Measurements from ENCODE around the gene HMGN1.
A peak's percentile ranks its signal among the peaks of the same experiment; 100 is the strongest.

Gene HMGN1

DNA sequence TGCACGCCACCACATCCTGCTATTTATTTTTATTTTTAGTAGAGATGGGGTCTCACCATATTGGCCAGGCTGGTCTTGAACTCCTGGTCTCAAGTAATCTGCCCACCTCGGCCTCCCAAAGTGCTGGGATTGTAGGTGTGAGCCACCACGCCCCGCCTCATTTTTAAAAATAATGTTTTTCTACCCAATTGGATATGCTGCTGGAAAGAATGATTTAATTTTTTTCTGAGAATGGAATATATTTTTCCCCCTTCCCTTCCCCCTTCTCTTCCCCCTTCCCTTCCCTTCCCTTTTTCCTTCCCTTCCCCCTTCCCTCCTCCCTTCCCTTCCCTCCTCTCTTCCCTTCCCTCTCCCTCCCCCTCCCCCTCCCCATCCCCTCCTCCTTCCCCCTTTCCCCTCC is 17.7 kb upstream of the HMGN1 start:
- no peak for DNase-seq

- no peak for DNase-seq
These were observed 16.1 kb upstream of the HMGN1 start for GRCh38 chr21:39364949-39365348.

- DNase-seq = no peak
These were observed 15.0 kb upstream of the HMGN1 start for GRCh38 chr21:39363607-39364555.

DNA sequence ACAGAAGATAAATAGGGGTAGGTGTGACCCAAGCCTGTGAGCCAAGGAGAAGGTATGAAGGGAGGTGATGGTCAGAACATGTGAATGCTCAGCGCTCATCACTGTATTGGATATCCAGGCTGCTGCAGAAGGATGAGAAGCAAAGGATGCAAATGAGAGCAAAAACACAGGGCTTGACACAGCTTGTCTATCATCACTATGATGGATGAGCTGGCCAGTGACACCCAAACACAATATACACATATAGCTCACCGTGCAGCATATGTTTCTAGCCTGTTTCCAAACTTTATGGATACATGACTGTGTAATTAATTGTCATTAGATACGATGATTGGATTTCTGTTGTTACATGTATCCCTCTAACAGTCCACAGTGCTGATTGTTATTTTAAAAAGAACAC is 13.8 kb upstream of the HMGN1 start:
- DNase-seq = no peak

DNA sequence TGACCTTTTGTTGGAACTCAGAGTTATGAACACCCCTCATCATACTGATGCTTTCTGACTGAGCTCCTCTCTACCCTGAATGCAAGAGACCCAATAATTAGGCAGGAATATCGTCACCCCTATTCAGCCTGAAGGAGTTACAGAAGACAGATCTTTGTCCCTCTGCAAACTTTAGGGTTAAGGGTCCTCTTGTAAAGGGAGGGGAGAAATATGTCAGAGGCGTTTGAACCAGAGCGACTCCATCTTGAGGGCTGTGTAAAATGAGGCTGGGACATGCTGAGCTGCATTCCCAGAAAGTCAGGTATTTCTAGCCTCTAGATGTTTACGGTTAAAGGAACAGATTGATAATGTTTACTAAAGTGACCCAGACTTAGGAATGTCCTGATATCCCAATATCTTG is 10.5 kb upstream of the HMGN1 start:
- DNase-seq = no peak

DNA sequence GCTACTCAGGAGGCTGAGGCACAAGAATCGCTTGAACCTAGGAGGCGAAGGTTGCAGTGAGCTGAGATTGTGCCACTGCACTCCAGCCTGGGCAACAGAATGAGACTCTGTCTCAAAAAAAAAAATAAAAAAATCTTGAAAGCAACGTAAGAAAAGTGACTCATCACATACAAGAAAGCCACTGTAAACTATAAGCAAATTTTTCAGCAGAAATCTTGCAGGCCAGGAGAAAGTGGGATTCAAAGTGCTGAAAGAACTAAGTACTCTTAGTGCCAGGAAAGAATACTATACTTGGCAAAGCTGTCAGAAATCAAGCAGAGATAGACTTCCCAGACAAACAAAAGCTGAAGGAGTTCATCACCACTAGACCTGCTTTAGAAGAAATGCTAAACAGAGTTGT is 4.4 kb upstream of the HMGN1 start:
- DNase-seq = no peak

GRCh38 chr21:39350094-39351005 is 1.5 kb upstream of the HMGN1 start:
- no peak for DNase-seq

DNA sequence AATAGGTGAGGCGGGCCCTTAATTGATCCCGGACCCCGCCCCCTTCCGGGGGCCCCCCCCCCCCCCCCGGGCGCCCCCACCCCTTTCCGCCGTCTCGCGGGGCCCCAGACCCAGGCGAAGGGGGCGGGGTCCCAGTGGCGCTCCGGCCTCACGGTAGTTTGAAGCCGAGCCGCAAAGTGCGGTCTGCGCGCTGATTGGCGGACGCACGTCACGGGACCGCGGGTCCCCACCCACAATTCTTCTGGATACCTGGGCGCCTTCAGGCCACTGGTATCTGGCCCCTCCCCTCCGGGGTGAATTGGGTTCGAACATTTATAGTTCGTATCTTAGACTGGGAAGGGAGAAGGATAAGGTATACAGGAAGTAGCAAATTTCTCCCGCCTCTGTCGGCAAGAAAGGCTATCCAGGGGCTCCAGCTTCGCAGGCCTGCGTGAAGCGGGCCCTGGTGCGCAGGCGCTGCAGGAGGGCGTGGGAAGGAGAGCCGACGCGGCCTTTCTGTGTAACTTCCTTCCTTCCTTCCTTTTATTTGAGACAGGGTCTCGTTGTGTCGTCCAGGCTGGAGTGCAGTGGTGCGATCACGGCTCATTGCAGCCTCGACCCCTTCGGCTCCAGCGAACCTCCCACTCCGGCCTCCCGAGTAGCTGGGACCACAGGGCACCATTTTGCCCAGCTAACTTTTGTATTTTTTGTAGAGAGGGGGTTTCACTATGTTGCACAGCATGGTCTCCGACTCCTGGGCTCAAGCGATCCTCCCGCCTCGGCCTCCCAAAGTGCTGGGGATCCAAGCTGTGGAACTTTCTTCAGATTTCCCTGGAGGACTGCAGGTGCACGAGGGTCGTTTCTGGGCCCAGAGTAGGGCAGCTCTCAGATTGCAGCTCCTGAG is 564 bp upstream of the HMGN1 start:
- peak; percentile 98 for DNase-seq

GRCh38 chr21:39348040-39348354 is 891 bp downstream of the HMGN1 start:
- DNase-seq = no peak

- DNase-seq = no peak
These were observed 1.4 kb downstream of the HMGN1 start for GRCh38 chr21:39347537-39347936.

- DNase-seq = no peak
These were observed 2.1 kb downstream of the HMGN1 start for GRCh38 chr21:39346671-39347331.

- DNase-seq = no peak
These were observed 2.7 kb downstream of the HMGN1 start for GRCh38 chr21:39346206-39346605.

- no peak for DNase-seq
These were observed 3.4 kb downstream of the HMGN1 start for GRCh38 chr21:39345440-39345839.

DNA sequence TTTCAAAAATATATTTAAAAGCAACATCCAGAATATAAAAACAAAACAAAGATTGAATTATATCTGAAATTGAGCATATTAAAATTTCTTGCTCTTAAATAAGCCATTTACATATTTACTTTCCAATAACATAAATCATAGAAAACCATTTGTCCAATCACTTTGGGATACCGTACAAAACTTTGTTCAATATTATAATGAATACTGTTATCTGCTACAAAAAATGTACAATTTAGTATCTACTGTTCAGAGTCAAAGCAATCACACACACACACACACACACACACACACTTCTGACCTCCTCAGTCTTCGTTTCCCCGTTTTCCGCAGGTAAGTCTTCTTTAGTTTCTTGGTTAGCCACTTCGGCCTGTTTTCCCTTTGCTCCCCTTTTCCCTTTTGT is 4.0 kb downstream of the HMGN1 start:
- no peak for DNase-seq

- DNase-seq = no peak
These were observed 7.5 kb downstream of the HMGN1 start for GRCh38 chr21:39341249-39341923.

- no peak for DNase-seq
These were observed 8.2 kb downstream of the HMGN1 start for GRCh38 chr21:39340687-39341086.

DNA sequence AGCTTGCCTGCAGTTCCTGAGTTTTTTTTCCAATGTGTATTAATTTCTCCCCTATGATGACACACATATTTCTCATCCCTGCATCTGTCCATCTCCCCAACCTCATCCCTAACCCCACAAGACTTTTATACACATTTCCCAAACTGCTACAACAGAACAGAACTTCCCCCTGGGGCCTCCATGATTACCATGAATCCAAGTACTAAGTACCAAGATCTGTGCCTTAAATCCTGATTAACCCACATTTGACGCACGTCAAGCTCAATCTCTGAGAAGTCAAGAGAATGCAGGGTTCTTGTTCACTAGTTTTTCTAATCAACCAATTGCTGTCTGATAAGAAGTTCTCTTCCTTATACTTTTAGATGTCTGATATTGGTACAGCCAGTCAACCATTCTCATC is 9.7 kb downstream of the HMGN1 start:
- DNase-seq = no peak

- no peak for DNase-seq
These were observed 12.4 kb downstream of the HMGN1 start for GRCh38 chr21:39336457-39337008.

DNA sequence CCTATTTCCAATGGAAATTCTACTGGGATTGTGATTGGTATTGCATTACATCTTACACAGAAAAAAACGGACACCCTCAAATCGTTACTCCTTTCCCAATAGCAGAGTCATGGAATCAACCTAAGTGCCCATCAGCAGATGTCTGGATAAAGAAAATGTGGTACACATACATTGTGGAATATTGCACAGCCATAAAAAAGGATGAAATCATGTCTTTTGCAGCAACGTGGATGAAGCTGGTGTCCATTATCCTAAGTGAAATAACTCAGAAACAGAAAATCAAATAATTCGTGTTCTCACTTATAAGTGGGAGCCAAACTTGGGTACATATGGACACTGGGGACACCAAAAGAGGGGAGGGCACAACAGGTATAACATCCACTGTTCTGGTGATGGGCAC is 14.3 kb downstream of the HMGN1 start:
- DNase-seq = no peak

- DNase-seq = no peak
These were observed 16.7 kb downstream of the HMGN1 start for GRCh38 chr21:39332175-39332574.

GRCh38 chr21:39330001-39330400 is 18.9 kb downstream of the HMGN1 start:
- DNase-seq = no peak

DNA sequence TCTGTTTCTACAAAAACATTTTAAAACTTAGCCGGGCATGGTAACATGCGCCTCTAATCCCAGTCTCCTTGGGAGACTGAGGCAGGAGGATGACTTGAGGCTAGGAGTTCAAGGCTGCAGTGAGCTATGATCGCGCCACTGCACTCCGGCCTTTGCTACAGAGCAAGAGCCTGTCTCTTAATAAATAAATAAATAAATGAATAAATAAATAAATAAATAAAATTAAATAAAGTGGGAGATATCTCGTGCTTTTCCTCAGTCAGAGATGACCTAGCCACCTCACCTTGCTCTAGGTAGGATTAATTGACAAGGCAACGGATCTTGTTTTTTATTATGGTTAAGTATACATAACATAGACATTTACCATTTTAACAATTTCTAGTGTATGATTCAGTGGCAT is 21.2 kb downstream of the HMGN1 start:
- DNase-seq = no peak
